ENCODE results near the gene RNF31. TPM values are rescaled to one million over a fixed set of nuclear protein-coding genes. Genes with fewer than 3 reads are reported as not detected.

RNF31 gene
- total RNA-seq, 1 donor from 2014 or later = 88.2 TPM

GRCh38 chr14:24167469-24168114 lies 20.3 kb downstream of the RNF31 start:
- Mint-ChIP-seq H3K4me3 (ENCODE audit: unreplicated experiment) (no peak overlapping the region), H3K27ac (ENCODE audit: unreplicated experiment) (no peak overlapping the region), H3K27me3 (ENCODE audit: unreplicated experiment) (peaks cover 1% of the 10 kb centered on the region), H3K4me1 (ENCODE audit: low read depth, unreplicated experiment) (peaks cover 2% of the 10 kb centered on the region), H3K36me3 (ENCODE audit: unreplicated experiment) (peaks cover 4% of the 10 kb centered on the region), H3K9me3 (ENCODE audit: unreplicated experiment) (peaks cover 5% of the 10 kb centered on the region)
- DNase-seq = no peak
- TF ChIP-seq CTCF (IDR thresholded peaks at IDR 0.05; ENCODE audit: partially characterized antibody, unreplicated experiment) = no peak

DNA sequence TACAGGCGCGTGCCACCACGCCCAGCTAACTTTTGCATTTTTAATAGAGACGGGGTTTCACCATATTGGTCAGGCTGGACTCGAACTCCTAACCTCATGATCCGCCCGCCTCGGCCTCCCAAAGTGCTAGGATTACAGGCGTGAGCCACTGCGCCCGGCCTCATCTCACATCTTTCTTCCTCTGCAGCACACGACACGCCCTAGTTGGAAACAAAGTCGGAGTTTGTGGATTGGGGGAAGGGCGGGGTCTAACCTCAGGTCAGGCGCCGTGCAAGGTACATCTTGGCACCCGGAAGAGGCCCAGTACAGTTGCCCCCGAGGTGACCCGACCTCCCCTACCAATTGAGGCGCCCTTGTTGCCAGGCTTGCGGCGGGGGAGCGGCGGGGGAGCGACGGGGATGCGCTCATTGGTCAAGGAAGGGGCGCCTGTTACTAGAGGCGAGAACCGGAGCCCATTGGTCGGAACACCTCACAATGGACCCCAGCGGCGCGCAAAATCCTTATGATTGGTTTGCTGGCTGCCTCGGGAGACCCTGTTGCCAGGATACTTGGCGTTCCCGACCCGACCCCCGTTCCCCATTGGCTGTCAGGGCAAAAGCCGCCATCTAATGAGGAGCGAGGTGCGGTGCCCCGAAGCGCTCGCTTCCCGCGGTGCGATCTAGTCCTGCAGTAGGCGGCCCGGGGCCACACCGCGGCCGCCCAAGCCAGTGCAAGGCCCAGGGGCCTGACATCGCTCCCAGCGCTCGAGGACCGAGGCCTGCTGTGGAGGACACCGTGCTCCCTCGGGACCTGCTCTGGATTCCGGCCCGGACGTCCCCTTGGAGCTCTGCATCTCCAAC lies 24.3 kb downstream of the RNF31 start, which contains the start of gene REC8:
Gene REC8, plus strand, starts transcription at position 659 of the 839 bp plus-strand sequence. CDS start 473 bp downstream, outside the sequence.
- Mint-ChIP-seq H3K36me3 (ENCODE audit: unreplicated experiment) (no peaks in the 10 kb centered on the region), H3K4me3 (ENCODE audit: unreplicated experiment) (peak within 1 kb of the TSS; percentile 94), H3K27ac (ENCODE audit: unreplicated experiment) (peak within 1 kb of the TSS; percentile 93), H3K4me1 (ENCODE audit: low read depth, unreplicated experiment) (peaks cover 4% of the 10 kb centered on the region), H3K27me3 (ENCODE audit: unreplicated experiment) (peaks cover 3% of the 10 kb centered on the region), H3K9me3 (ENCODE audit: unreplicated experiment) (peaks cover 5% of the 10 kb centered on the region)
- TF ChIP-seq CTCF (IDR thresholded peaks at IDR 0.05; ENCODE audit: partially characterized antibody, unreplicated experiment) = no peak
- DNase-seq = peak; percentile 97

- Mint-ChIP-seq H3K36me3 (ENCODE audit: unreplicated experiment) (no peaks in the 10 kb centered on the region), H3K9me3 (ENCODE audit: unreplicated experiment) (peaks cover 3% of the 10 kb centered on the region), H3K27ac (ENCODE audit: unreplicated experiment) (peak overlapping the region; percentile 88), H3K27me3 (ENCODE audit: unreplicated experiment) (peaks cover 3% of the 10 kb centered on the region), H3K4me1 (ENCODE audit: low read depth, unreplicated experiment) (peaks cover 4% of the 10 kb centered on the region), H3K4me3 (ENCODE audit: unreplicated experiment) (peak overlapping the region; percentile 94)
- peak; percentile 36 for DNase-seq
- TF ChIP-seq CTCF (IDR thresholded peaks at IDR 0.05; ENCODE audit: partially characterized antibody, unreplicated experiment) = no peak
These were observed 25.1 kb downstream of the RNF31 start for GRCh38 chr14:24172261-24172860.

DNA sequence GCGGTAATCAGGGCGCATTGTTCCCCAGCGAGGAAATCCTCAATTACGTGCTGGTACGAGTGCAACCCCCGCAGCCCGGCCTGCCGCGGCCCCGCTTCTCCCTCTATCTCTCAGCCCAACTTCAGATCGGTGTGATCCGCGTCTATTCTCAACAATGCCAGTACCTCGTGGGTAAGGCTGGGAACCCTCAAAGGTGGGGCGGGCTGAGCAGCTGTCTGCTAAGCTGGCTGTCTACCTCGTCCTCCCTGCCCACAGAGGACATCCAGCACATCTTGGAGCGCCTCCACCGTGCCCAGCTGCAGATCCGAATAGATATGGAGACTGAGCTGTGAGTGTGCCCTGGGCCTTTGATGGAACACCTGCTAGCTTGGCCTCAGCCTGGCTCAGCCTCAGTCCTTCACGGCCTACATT lies 25.6 kb downstream of the RNF31 start:
- peaks cover 4% of the 10 kb centered on the region for H3K4me1 Mint-ChIP-seq (ENCODE audit: low read depth, unreplicated experiment)
- DNase-seq = no peak
- H3K36me3 Mint-ChIP-seq (ENCODE audit: unreplicated experiment) = no peaks in the 10 kb centered on the region
- H3K27me3 Mint-ChIP-seq (ENCODE audit: unreplicated experiment) = peaks cover 3% of the 10 kb centered on the region
- peak overlapping the region; percentile 94 for H3K4me3 Mint-ChIP-seq (ENCODE audit: unreplicated experiment)
- peaks cover 3% of the 10 kb centered on the region for H3K9me3 Mint-ChIP-seq (ENCODE audit: unreplicated experiment)
- no peak for TF ChIP-seq CTCF (IDR thresholded peaks at IDR 0.05; ENCODE audit: partially characterized antibody, unreplicated experiment)
- H3K27ac Mint-ChIP-seq (ENCODE audit: unreplicated experiment) = peak overlapping the region; percentile 59

All from glutamatergic neuron (in vitro differentiated cells).